Measurements from ENCODE around the gene CERKL.

GRCh38 chr2:181576431-181576830, 80.5 kb downstream of the CERKL start:
- TF ChIP-seq CTCF (IDR thresholded peaks at IDR 0.05) (no peak), EZH2 (IDR thresholded peaks at IDR 0.05; ENCODE audit: borderline replicate concordance, insufficient read depth, low read depth, low read length, poor library complexity, severe bottlenecking) (no peak)

Data from B cell (primary cell).